Measurements from ENCODE around the gene ZNF280B. TPM values are rescaled to one million over a fixed set of nuclear protein-coding genes. Genes with fewer than 3 reads are reported as not detected.
"Not testable (repeated sequence)": the region's sequence is repeated elsewhere in the genome, so short reads cannot be mapped to it uniquely, and the experiment has no call there.

ZNF280B gene
- total and polyA plus RNA-seq, 2 experiments from 2014 or later: 5.5 to 6.7 TPM

GRCh38 chr22:22498267-22498666 is 10.3 kb downstream of the ZNF280B start (continued):
- no peak for TF ChIP-seq ZNF462 (CRISPR knock-in tag; IDR thresholded peaks at IDR 0.05)
- no peak for TF ChIP-seq STAT1 (IDR thresholded peaks at IDR 0.05; ENCODE audit: unreplicated experiment)
- no peak for TF ChIP-seq EZH2phosphoT487 (IDR thresholded peaks at IDR 0.05; ENCODE audit: unreplicated experiment)
- no peak for TF ChIP-seq NANOG (IDR thresholded peaks at IDR 0.05; ENCODE audit: borderline replicate concordance)
- no peak for TF ChIP-seq JUNB (IDR thresholded peaks at IDR 0.05; ENCODE audit: unreplicated experiment)
- TF ChIP-seq ETS1 (IDR thresholded peaks at IDR 0.05): no peak
- no peak for TF ChIP-seq REST (IDR thresholded peaks at IDR 0.05; ENCODE audit: unreplicated experiment)

- not testable (repeated sequence) for DNase-seq (ENCODE audit: low spot score); H3K27ac Mint-ChIP-seq; H3K9me3 Mint-ChIP-seq; H3K4me3 ChIP-seq; H3F3A ChIP-seq (replicated peaks; ENCODE audit: low read depth); ATAC-seq; H3K4me3 Mint-ChIP-seq; H3K4me1 Mint-ChIP-seq; H3K79me2 ChIP-seq (replicated peaks; ENCODE audit: insufficient read depth); H3K4me1 ChIP-seq (ENCODE audit: insufficient read depth); H2AFZ ChIP-seq; H3K4me2 ChIP-seq; H3K9me2 ChIP-seq (ENCODE audit: insufficient read depth); H3K27ac ChIP-seq (ENCODE audit: low read depth)
- H3K36me3 Mint-ChIP-seq (ENCODE audit: low read depth): peaks cover 50% of the 10 kb centered on the region
- Histone ChIP-seq H4K20me1 (replicated peaks; ENCODE audit: insufficient read depth) (peaks cover 10% of the 10 kb centered on the region), H3K27me3 (ENCODE audit: insufficient read depth) (peaks cover 43% of the 10 kb centered on the region), H3K36me3 (ENCODE audit: insufficient read depth) (peaks cover 23% of the 10 kb centered on the region)
- H3K27me3 Mint-ChIP-seq (ENCODE audit: insufficient read depth, low read depth, poor library complexity): peaks cover 12% of the 10 kb centered on the region
Measured at GRCh38 chr22:22491589-22491988, 17.0 kb downstream of the ZNF280B start.

Measured in GM23338 (cell line).